ENCODE data around the gene WDFY4. TPM values are rescaled to one million over a fixed set of nuclear protein-coding genes. Genes with fewer than 3 reads are reported as not detected.

The WDFY4 gene
- total and polyA plus RNA-seq, 9 of the 15 experiments (the other 6 are each of a cell fraction or from before 2014, with no cell fraction given), result 0.01 to 0.02 (median 0.01) TPM; not detected in 6

DNA sequence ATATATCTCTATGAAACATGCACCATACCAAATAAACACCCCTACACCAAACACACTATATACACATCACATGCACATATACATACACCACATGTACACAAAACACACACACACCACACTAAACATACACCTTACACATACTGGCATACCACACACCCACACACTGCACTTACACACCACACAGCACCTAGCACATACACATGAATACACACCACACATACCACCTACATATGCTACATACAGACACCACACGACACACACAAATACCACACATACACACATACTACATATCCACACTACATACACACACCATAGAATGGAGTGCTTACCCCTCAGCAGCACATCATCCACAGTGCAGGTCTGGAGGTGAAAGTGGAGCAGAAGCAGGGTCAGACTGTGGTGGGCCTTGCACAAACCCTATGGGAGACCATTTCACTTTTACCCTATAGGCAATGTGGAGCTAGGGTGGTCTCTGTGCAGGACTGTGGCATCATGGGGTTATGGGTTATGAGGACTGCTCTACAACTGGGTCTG lies 64.6 kb downstream of the WDFY4 start:
- no peaks in the 10 kb centered on the region for H4K20me1 ChIP-seq (replicated peaks; ENCODE audit: control insufficient read depth, insufficient read depth, low read length)
- no peak overlapping the region for H3K27ac ChIP-seq (ENCODE audit: extremely low read depth, low read depth, low read length)
- POLR2A ChIA-PET, result interaction anchor here (0.9 kb wide), 1 partner anchor 12 kb away, joined by 7 read pairs; no protein-coding TSS in a partner anchor
- no peak for FAIRE-seq
- H3K4me3 ChIP-seq, result no peak overlapping the region
- intact Hi-C loops (cut with micrococcal nuclease), result loop anchor here (10.0 kb wide), 1 partner anchor 765 kb away; no protein-coding TSS in a partner anchor
- CTCF ChIA-PET (ENCODE audit: low intra/inter-chr PET ratio), result no interaction called here
- no peak overlapping the region for H2AFZ ChIP-seq (ENCODE audit: low read depth, low read length)
- in situ Hi-C loops (cut with MboI), result no loop called here
- no peaks in the 10 kb centered on the region for H3K36me3 ChIP-seq (ENCODE audit: control insufficient read depth, insufficient read depth, low read length)
- 0 out of 2 replicates have a peak, but pooled peaks have one; percentile 60 for TF ChIP-seq LARP7 (IDR thresholded peaks at IDR 0.05)
- TF ChIP-seq, protein P1, sequence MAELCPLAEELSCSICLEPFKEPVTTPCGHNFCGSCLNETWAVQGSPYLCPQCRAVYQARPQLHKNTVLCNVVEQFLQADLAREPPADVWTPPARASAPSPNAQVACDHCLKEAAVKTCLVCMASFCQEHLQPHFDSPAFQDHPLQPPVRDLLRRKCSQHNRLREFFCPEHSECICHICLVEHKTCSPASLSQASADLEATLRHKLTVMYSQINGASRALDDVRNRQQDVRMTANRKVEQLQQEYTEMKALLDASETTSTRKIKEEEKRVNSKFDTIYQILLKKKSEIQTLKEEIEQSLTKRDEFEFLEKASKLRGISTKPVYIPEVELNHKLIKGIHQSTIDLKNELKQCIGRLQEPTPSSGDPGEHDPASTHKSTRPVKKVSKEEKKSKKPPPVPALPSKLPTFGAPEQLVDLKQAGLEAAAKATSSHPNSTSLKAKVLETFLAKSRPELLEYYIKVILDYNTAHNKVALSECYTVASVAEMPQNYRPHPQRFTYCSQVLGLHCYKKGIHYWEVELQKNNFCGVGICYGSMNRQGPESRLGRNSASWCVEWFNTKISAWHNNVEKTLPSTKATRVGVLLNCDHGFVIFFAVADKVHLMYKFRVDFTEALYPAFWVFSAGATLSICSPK (IDR thresholded peaks at IDR 0.05; ENCODE audit: borderline replicate concordance), result no peak
- TF ChIP-seq HOXB6 (CRISPR knock-in tag; IDR thresholded peaks at IDR 0.05; ENCODE audit: borderline replicate concordance), result no peak
- BruUV-seq (replicated peaks), result no TSS peak
- peaks cover 0 to 4% of the 10 kb centered on the region in 2 experiments; a peak in 1 of 5 replicates for H3K4me1 ChIP-seq (replicated peaks in 1 of 2; ENCODE audit: control insufficient read depth in 2 of 2, insufficient read depth in 2 of 2, low read length in 2 of 2)
- no peaks in the 10 kb centered on the region for H3K9me3 ChIP-seq (replicated peaks; ENCODE audit: control insufficient read depth, insufficient read depth, low read depth, low read length)
- no peak for ATAC-seq
- no peaks in the 10 kb centered on the region for H3K9me1 ChIP-seq (ENCODE audit: control insufficient read depth, insufficient read depth, low read length)
- no peak overlapping the region for H3K9ac ChIP-seq (ENCODE audit: insufficient read depth in 1 of 2, low read depth in 2 of 2, low read length in 2 of 2)
- H3K4me2 ChIP-seq (ENCODE audit: insufficient read depth, low read length), result no peak overlapping the region
- H3K79me2 ChIP-seq (ENCODE audit: control insufficient read depth, insufficient read depth, low read length), result no peaks in the 10 kb centered on the region
- 0% methylated on average over 1 of the region's 1 CpG for WGBS (ENCODE audit: insufficient coverage, low coverage, missing lambda C conversion rate)
- peaks cover 0 to 8% of the 10 kb centered on the region in 2 experiments; a peak in 1 of 5 replicates for H3K27me3 ChIP-seq (ENCODE audit: control insufficient read depth in 2 of 2, insufficient read depth in 2 of 2, low read length in 2 of 2)
- no peak for DNase-seq (ENCODE audit: extremely low read depth in 1 of 4, low spot score in 3 of 4)
